Activated CD4-positive, alpha-beta T cell treated with anti-CD3 and anti-CD28 coated beads, Interleukin-2, amount 10 ng/mL, durations not matched to agents 7 days and 5 days (primary cell): ENCODE results near the gene TSC22D3. TPM values are rescaled to one million over a fixed set of nuclear protein-coding genes. Genes with fewer than 3 reads are reported as not detected.
A peak's percentile ranks its signal among the peaks of the same experiment; 100 is the strongest.
"Not testable (repeated sequence)": the region's sequence is repeated elsewhere in the genome, so short reads cannot be mapped to it uniquely, and the experiment has no call there.

Experiments used
- CTCF ChIA-PET: fragments of 350-600 bp; sonication (Branson Sonifier 250); formaldehyde crosslinking; loops from one replicate; lab custom pipeline; 2021; ENCODE audit warnings: antibody characterized with exemption; lab: Charles Lee
- POLR2A ChIA-PET: fragments of 350-600 bp; sonication (Branson Sonifier 250); formaldehyde crosslinking; loops from one replicate; lab custom pipeline; 2021; ENCODE audit warnings: antibody characterized with exemption; lab: Charles Lee
- DNase-seq: peaks from one replicate; pipeline ENCODE4 v3.0.0-alpha.2; 2020
- H3K27ac Mint-ChIP-seq: one replicate; pipeline ENCODE4 v1.8.0; 2021; ENCODE audit warnings: mild to moderate bottlenecking, moderate library complexity, mixed read lengths
- H3K27me3 Mint-ChIP-seq: one replicate; pipeline ENCODE4 v1.8.0; 2021; ENCODE audit warnings: mixed read lengths
- H3K36me3 Mint-ChIP-seq: one replicate; pipeline ENCODE4 v1.8.0; 2021; ENCODE audit warnings: low read depth, mixed read lengths
- H3K4me1 Mint-ChIP-seq: one replicate; pipeline ENCODE4 v1.8.0; 2021; ENCODE audit warnings: mixed read lengths
- H3K4me3 Mint-ChIP-seq: one replicate; pipeline ENCODE4 v1.8.0; 2021; ENCODE audit warnings: mild to moderate bottlenecking, moderate library complexity, mixed read lengths
- H3K9me3 Mint-ChIP-seq: one replicate; pipeline ENCODE4 v1.8.0; 2021; ENCODE audit warnings: mixed read lengths
- total RNA-seq, 2 experiments: library from RNA; stranded (reverse); gene quantifications; one replicate each; pipeline ENCODE4 v1.2.3, GENCODE V29; 2021

The TSC22D3 gene
- total RNA-seq, 2 experiments from 2014 or later: 36.5 to 41.9 TPM

DNA sequence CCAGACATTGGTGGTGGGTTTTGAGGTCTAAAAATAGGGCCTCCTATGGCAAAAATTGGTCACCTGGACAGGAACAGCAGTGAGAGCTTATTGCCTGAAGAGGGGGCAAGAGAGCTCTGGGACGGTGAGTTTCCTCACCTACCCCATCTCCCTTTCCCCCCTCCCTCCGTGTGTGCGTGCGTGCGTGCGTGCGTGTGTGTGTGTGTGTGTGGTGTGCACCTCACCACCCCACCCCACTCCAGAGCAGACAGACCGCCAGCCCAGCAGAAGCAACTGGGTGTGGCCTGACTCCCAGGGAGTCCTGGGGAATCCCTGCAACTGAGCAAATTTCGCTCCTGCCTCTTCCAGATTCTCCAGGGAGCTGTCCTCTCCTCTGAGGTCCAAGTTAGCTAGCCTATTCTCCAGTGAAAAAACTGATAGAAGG is 102.6 kb downstream of the TSC22D3 start:
- H3K27me3 Mint-ChIP-seq: no peaks in the 10 kb centered on the region
- DNase-seq: peak; percentile 83
- peak overlapping the region; percentile 57 for H3K4me3 Mint-ChIP-seq
- ChIA-PET POLR2A (interaction anchor here (1.0 to 1.7 kb wide), 2 partner anchors 42 to 44 kb away, joined by 3 to 7 read pairs; no protein-coding TSS in a partner anchor), CTCF (interaction anchor here (0.6 to 3.8 kb wide), 26 partner anchors 8 to 614 kb away, joined by 3 to 92 read pairs (median 4); partner anchors contain the start of genes NCBP2L and TSC22D3)
- peak overlapping the region; percentile 95 for H3K27ac Mint-ChIP-seq
- peaks cover 6% of the 10 kb centered on the region for H3K36me3 Mint-ChIP-seq
- peaks cover 51% of the 10 kb centered on the region for H3K4me1 Mint-ChIP-seq
- no peaks in the 10 kb centered on the region for H3K9me3 Mint-ChIP-seq

GRCh38 chrX:107671256-107671655 is 104.3 kb downstream of the TSC22D3 start:
- H3K4me3 Mint-ChIP-seq, H3K27ac Mint-ChIP-seq, DNase-seq, H3K27me3 Mint-ChIP-seq, H3K9me3 Mint-ChIP-seq, POLR2A ChIA-PET: not testable (repeated sequence)
- Mint-ChIP-seq H3K36me3 (peaks cover 11% of the 10 kb centered on the region), H3K4me1 (peaks cover 45% of the 10 kb centered on the region)
- CTCF ChIA-PET: interaction anchor here (1.2 to 2.8 kb wide), 4 partner anchors 8 to 48 kb away, joined by 3 to 20 read pairs (median 4); no protein-coding TSS in a partner anchor

DNA sequence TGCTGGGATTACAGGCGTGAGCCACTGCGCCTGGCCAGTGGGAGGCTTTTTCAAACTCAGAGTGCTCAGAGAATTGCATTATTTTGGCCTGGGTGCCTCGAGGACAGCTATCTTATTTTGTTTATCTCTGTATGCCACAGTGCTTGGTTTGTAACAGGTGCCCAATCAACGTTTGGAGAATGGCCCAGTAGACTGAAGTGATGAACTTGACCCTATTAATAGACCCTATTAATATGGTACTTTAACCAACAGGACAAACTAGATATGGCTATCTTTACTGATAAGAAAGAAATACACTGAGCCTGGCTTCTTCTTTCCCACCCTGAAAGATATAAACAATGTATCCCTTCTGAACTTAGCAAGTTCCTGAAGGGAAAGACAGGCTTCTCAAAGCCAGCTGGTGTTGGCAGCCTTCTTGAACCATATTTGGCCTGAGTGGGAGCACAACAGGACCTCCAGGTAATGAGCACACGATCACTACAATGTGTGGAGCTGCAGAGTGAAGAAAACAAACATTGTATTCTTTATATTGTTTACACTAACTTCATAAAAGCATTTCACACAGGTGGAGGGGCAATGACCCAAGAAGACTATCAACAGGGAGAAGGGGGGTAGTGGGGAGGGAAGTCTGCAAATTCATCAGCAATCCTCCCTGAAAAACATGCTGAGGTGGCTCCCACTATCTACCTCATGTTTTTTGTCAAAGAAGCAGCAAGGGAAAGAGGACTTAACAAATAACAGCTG is 105.5 kb downstream of the TSC22D3 start:
- peaks cover 35% of the 10 kb centered on the region for H3K4me1 Mint-ChIP-seq
- no peaks in the 10 kb centered on the region for H3K27me3 Mint-ChIP-seq
- CTCF ChIA-PET: interaction anchor here (1.2 to 1.6 kb wide), 3 partner anchors 10 to 107 kb away, joined by 3 to 5 read pairs (median 4); partner anchors contain the start of gene NCBP2L
- no peak overlapping the region for H3K27ac Mint-ChIP-seq
- no peak for DNase-seq
- H3K4me3 Mint-ChIP-seq: no peak overlapping the region
- H3K36me3 Mint-ChIP-seq: peaks cover 9% of the 10 kb centered on the region
- POLR2A ChIA-PET: no interaction called here
- no peaks in the 10 kb centered on the region for H3K9me3 Mint-ChIP-seq

GRCh38 chrX:107669261-107669660 is 106.3 kb downstream of the TSC22D3 start:
- DNase-seq: no peak
- H3K9me3 Mint-ChIP-seq: no peaks in the 10 kb centered on the region
- H3K27me3 Mint-ChIP-seq: no peaks in the 10 kb centered on the region
- peaks cover 27% of the 10 kb centered on the region for H3K4me1 Mint-ChIP-seq
- CTCF ChIA-PET: interaction anchor here (1.0 to 1.6 kb wide), 2 partner anchors 16 to 108 kb away, joined by 3 to 4 read pairs; partner anchors contain the start of gene NCBP2L
- POLR2A ChIA-PET: no interaction called here
- no peak overlapping the region for H3K4me3 Mint-ChIP-seq
- H3K27ac Mint-ChIP-seq: no peak overlapping the region
- peaks cover 8% of the 10 kb centered on the region for H3K36me3 Mint-ChIP-seq

GRCh38 chrX:107668710-107669109 is 106.9 kb downstream of the TSC22D3 start:
- DNase-seq, H3K27me3 Mint-ChIP-seq, H3K36me3 Mint-ChIP-seq, H3K4me3 Mint-ChIP-seq, H3K27ac Mint-ChIP-seq, H3K9me3 Mint-ChIP-seq: not testable (repeated sequence)
- ChIA-PET POLR2A (interaction anchor here (0.7 kb wide), 1 partner anchor 73 kb away, joined by 5 read pairs; no protein-coding TSS in a partner anchor), CTCF (interaction anchor here (1.0 to 1.6 kb wide), 3 partner anchors 9 to 108 kb away, joined by 3 to 5 read pairs (median 4); partner anchors contain the start of gene NCBP2L)
- H3K4me1 Mint-ChIP-seq: peaks cover 25% of the 10 kb centered on the region

DNA sequence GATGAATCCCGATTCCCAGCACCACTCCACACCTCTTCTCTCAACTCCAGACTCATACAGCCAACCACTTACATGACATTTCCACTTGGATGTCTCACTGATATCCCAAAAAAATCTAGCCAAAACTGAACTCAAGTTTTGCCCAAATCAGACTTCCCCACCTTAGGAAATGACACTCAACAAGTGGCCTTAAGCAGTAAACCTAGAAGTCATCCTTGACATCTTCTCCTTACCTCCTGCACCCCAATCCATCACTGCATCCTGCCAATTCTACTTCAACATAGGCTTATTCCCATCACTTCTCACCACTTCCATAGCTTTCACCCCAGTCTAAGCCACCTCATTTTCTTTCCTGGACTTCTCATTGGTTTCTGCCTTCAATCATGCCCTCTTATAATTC is 108.2 kb downstream of the TSC22D3 start:
- Mint-ChIP-seq H3K4me1 (peaks cover 15% of the 10 kb centered on the region), H3K4me3 (no peak overlapping the region), H3K9me3 (no peaks in the 10 kb centered on the region), H3K36me3 (peaks cover 8% of the 10 kb centered on the region), H3K27me3 (no peaks in the 10 kb centered on the region), H3K27ac (peak overlapping the region; percentile 73)
- POLR2A ChIA-PET: no interaction called here
- DNase-seq: no peak
- CTCF ChIA-PET: interaction anchor here (0.8 to 1.4 kb wide), 3 partner anchors 8 to 55 kb away, joined by 3 to 5 read pairs (median 3); no protein-coding TSS in a partner anchor

DNA sequence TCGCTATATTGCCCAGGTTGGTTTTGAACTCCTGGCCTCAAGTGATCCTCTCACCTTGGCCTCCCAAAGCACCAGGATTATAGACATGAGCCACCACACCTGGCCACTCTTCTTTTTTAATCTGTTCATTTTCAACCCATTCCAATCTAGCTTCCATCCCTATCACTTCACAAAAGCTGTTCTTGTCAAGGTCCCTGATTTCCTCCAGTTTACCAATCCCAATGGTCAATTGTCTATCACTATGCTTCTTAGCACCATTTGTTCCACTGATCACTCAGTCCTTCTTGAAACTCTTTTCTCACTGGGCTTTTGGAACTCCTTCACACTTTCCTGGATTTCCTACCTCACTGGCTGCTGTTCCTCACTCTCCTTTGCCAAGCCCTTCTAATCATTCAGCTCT is 108.7 kb downstream of the TSC22D3 start:
- Mint-ChIP-seq H3K27ac (no peak overlapping the region), H3K9me3 (no peaks in the 10 kb centered on the region)

More for the DNA sequence above, 108.7 kb downstream of the TSC22D3 start:
- no peaks in the 10 kb centered on the region for H3K27me3 Mint-ChIP-seq
- H3K4me3 Mint-ChIP-seq: no peak overlapping the region
- peaks cover 8% of the 10 kb centered on the region for H3K36me3 Mint-ChIP-seq
- DNase-seq: no peak
- peaks cover 13% of the 10 kb centered on the region for H3K4me1 Mint-ChIP-seq
- ChIA-PET CTCF (interaction anchor here (0.6 to 1.5 kb wide), 3 partner anchors 12 to 668 kb away, joined by 3 read pairs; no protein-coding TSS in a partner anchor), POLR2A (no interaction called here)

Other genes with a start within 250 kb of the TSC22D3 start
- 10 to 100 TPM; 68.9 to 73.4 TPM for gene PRPS1, start 147.3 kb downstream of the TSC22D3 start, total RNA-seq
- not detected for gene NCBP2L, start 1.9 kb upstream of the TSC22D3 start, total RNA-seq
- gene MID2, start 50.1 kb upstream of the TSC22D3 start, total RNA-seq: 1 to 10 TPM; 3.6 to 3.8 TPM
- not detected for gene TEX13B, start 206.6 kb upstream of the TSC22D3 start, total RNA-seq